RPMI7951 (cell line): Measurements from ENCODE around the gene ESPN. TPM values are rescaled to one million over a fixed set of nuclear protein-coding genes. Genes with fewer than 3 reads are reported as not detected.

ENCODE experiments used
- total RNA-seq: library from RNA; depleted of rRNA; stranded (reverse); fragments of >200 nt; shearing (Covaris generic); gene quantifications from 2 replicates; pipeline ENCODE4 v1.2.3, GENCODE V29; 2014; rRNA removed

The ESPN gene
- total RNA-seq, 1 experiment from 2014 or later, result not detected

Other genes starting within 250 kb of the ESPN start
- gene CHD5, start 244.5 kb upstream of the ESPN start, total RNA-seq, result under 0.01 TPM in 1 of 2 replicates, not detected in the other
- gene RPL22, start 225.2 kb upstream of the ESPN start, total RNA-seq, result 245 and 306 TPM in 2 replicates
- gene RNF207, start 218.7 kb upstream of the ESPN start, total RNA-seq, result 4.9 and 5.0 TPM in 2 replicates
- 101 and 105 TPM in 2 replicates for gene ICMT, start 188.8 kb upstream of the ESPN start, total RNA-seq
- not detected in 2 replicates for gene HES3, start 180.6 kb upstream of the ESPN start, total RNA-seq
- gene GPR153, start 163.7 kb upstream of the ESPN start, total RNA-seq, result 11.8 and 12.6 TPM in 2 replicates
- 142 and 174 TPM in 2 replicates for gene ACOT7, start 31.0 kb upstream of the ESPN start, total RNA-seq
- under 0.01 and 0.10 TPM in 2 replicates for gene HES2, start 4.9 kb upstream of the ESPN start, total RNA-seq
- 0.12 and 0.49 TPM in 2 replicates for gene TNFRSF25, start 41.4 kb downstream of the ESPN start, total RNA-seq
- gene PLEKHG5, start 66.9 kb downstream of the ESPN start, total RNA-seq, result 0.60 and 1.3 TPM in 2 replicates
- gene NOL9, start 129.7 kb downstream of the ESPN start, total RNA-seq, result 14.4 and 14.5 TPM in 2 replicates
- 0.20 TPM in 1 of 2 replicates, not detected in the other for gene TAS1R1, start 130.5 kb downstream of the ESPN start, total RNA-seq
- gene ZBTB48, start 155.2 kb downstream of the ESPN start, total RNA-seq, result 11.4 and 15.6 TPM in 2 replicates
- 11.1 and 14.6 TPM in 2 replicates for gene KLHL21, start 178.1 kb downstream of the ESPN start, total RNA-seq
- 10.7 and 11.2 TPM in 2 replicates for gene PHF13, start 189.0 kb downstream of the ESPN start, total RNA-seq
- 29.9 and 30.8 TPM in 2 replicates for gene THAP3, start 200.1 kb downstream of the ESPN start, total RNA-seq